Activated naive CD4-positive, alpha-beta T cell treated with anti-CD3 and anti-CD28 coated beads, Interleukin-2, amount 50 U/mL, for 72 hours (primary cell): Measurements from ENCODE around the gene SLC25A40. TPM values are rescaled to one million over a fixed set of nuclear protein-coding genes. Genes with fewer than 3 reads are reported as not detected.
"Not testable (repeated sequence)": the region's sequence is repeated elsewhere in the genome, so short reads cannot be mapped to it uniquely, and the experiment has no call there.

Experiments used
- ATAC-seq, 2 donors: fragments of 150-1000 bp; cut with Tn5 transposase; 2 replicates each; pipeline ENCODE4 v1.10.0; 2021; ENCODE audit warnings: mild to moderate bottlenecking in 2 of 2, moderate library complexity in 2 of 2
- DNase-seq, 2 donors: peaks; one replicate each; pipeline ENCODE4 v3.0.0; 2021 to 2022; ENCODE audit warnings: low spot score in 2 of 2
- H3K27ac Mint-ChIP-seq, 2 donors: one replicate each; pipeline ENCODE4 v1.8.0; 2022; ENCODE audit warnings: mild to moderate bottlenecking in 2 of 2, mixed read lengths in 2 of 2
- H3K36me3 Mint-ChIP-seq, 2 donors: one replicate each; pipeline ENCODE4 v1.8.0; 2022; ENCODE audit warnings: mixed read lengths in 2 of 2
- H3K9me3 Mint-ChIP-seq, 2 donors: one replicate each; pipeline ENCODE4 v1.8.0; 2022; ENCODE audit warnings: mixed read lengths in 2 of 2
- total RNA-seq, 2 donors: library from RNA; stranded (reverse); gene quantifications; one replicate each; pipeline ENCODE4 v1.2.3, GENCODE V29; 2022

Gene SLC25A40
- total RNA-seq, 2 donors from 2014 or later = 41.5 to 51.1 TPM

- H3K27ac Mint-ChIP-seq, DNase-seq, ATAC-seq: not testable (repeated sequence)
- H3K36me3 Mint-ChIP-seq = peaks cover 16 to 27% of the 10 kb centered on the region in 2 donors
- peaks cover 27% of the 10 kb centered on the region in 2 donors for H3K9me3 Mint-ChIP-seq
Measured at GRCh38 chr7:87825369-87825768, 50.8 kb downstream of the SLC25A40 start.

GRCh38 chr7:87822056-87822455, 54.1 kb downstream of the SLC25A40 start:
- peaks cover 22 to 23% of the 10 kb centered on the region in 2 donors for H3K9me3 Mint-ChIP-seq

GRCh38 chr7:87818336-87818735, 57.8 kb downstream of the SLC25A40 start:
- ATAC-seq (no peak), DNase-seq (no peak)
- Mint-ChIP-seq H3K36me3 (no peaks in the 10 kb centered on the region), H3K27ac (no peak overlapping the region), H3K9me3 (no peaks in the 10 kb centered on the region)

More at GRCh38 chr7:87822056-87822455, 54.1 kb downstream of the SLC25A40 start:
- not testable (repeated sequence) for H3K27ac Mint-ChIP-seq, ATAC-seq, DNase-seq
- peaks cover 16 to 21% of the 10 kb centered on the region in 2 donors for H3K36me3 Mint-ChIP-seq

- no peak for DNase-seq
- H3K36me3 Mint-ChIP-seq = no peaks in the 10 kb centered on the region
- H3K27ac Mint-ChIP-seq = no peak overlapping the region
- ATAC-seq = no peak
- no peaks in the 10 kb centered on the region for H3K9me3 Mint-ChIP-seq
Measured at GRCh38 chr7:87816389-87816788, 59.8 kb downstream of the SLC25A40 start.

GRCh38 chr7:87810726-87811125, 65.4 kb downstream of the SLC25A40 start:
- H3K9me3 Mint-ChIP-seq = no peaks in the 10 kb centered on the region
- ATAC-seq (no peak), DNase-seq (no peak)
- no peaks in the 10 kb centered on the region for H3K36me3 Mint-ChIP-seq
- no peak overlapping the region for H3K27ac Mint-ChIP-seq

- H3K9me3 Mint-ChIP-seq = no peaks in the 10 kb centered on the region
- H3K27ac Mint-ChIP-seq = no peak overlapping the region
- DNase-seq (no peak), ATAC-seq (no peak)
- no peaks in the 10 kb centered on the region for H3K36me3 Mint-ChIP-seq
Measured at GRCh38 chr7:87810130-87810529, 66.0 kb downstream of the SLC25A40 start.

GRCh38 chr7:87806150-87806549, 70.0 kb downstream of the SLC25A40 start:
- ATAC-seq = peak in 1 of 2 donors; percentile 34
- Mint-ChIP-seq H3K27ac (no peak overlapping the region), H3K36me3 (no peaks in the 10 kb centered on the region), H3K9me3 (no peaks in the 10 kb centered on the region)
- no peak for DNase-seq

GRCh38 chr7:87797798-87798403, 78.3 kb downstream of the SLC25A40 start:
- no peaks in the 10 kb centered on the region for H3K36me3 Mint-ChIP-seq
- ATAC-seq (peak in 1 of 2 donors; percentile 72), DNase-seq (no peak)
- H3K9me3 Mint-ChIP-seq = no peaks in the 10 kb centered on the region
- no peak overlapping the region for H3K27ac Mint-ChIP-seq

- H3K36me3 Mint-ChIP-seq = no peaks in the 10 kb centered on the region
- ATAC-seq = no peak
- no peaks in the 10 kb centered on the region for H3K9me3 Mint-ChIP-seq
- H3K27ac Mint-ChIP-seq = no peak overlapping the region
- DNase-seq = no peak
Measured at GRCh38 chr7:87797395-87797794, 78.8 kb downstream of the SLC25A40 start.

GRCh38 chr7:87785368-87785995, 90.7 kb downstream of the SLC25A40 start:
- ATAC-seq (no peak), DNase-seq (no peak)
- Mint-ChIP-seq H3K36me3 (no peaks in the 10 kb centered on the region), H3K27ac (no peak overlapping the region), H3K9me3 (no peaks in the 10 kb centered on the region)

GRCh38 chr7:87784424-87784823, 91.7 kb downstream of the SLC25A40 start:
- no peak overlapping the region for H3K27ac Mint-ChIP-seq
- H3K9me3 Mint-ChIP-seq = no peaks in the 10 kb centered on the region
- no peaks in the 10 kb centered on the region for H3K36me3 Mint-ChIP-seq
- DNase-seq (no peak), ATAC-seq (no peak)

Other genes with a start within 250 kb of the SLC25A40 start
- gene RUNDC3B, start 248.0 kb downstream of the SLC25A40 start, total RNA-seq = 1 to 10 TPM in 1 of 2 donors, not detected in 1; 1.2 TPM
- 10 to 100 TPM; 67.5 to 71.4 TPM for gene DBF4, start 133 bp upstream of the SLC25A40 start, total RNA-seq
- 1 to 10 TPM in 1 of 2 donors, under 1 TPM in 1; 0.27 to 1.3 TPM for gene ADAM22, start 57.9 kb upstream of the SLC25A40 start, total RNA-seq